ENCODE results near the gene ITPR1. TPM values are rescaled to one million over a fixed set of nuclear protein-coding genes. Genes with fewer than 3 reads are reported as not detected.

ITPR1 gene
- total RNA-seq, 1 donor from 2014 or later, result 143 TPM

DNA sequence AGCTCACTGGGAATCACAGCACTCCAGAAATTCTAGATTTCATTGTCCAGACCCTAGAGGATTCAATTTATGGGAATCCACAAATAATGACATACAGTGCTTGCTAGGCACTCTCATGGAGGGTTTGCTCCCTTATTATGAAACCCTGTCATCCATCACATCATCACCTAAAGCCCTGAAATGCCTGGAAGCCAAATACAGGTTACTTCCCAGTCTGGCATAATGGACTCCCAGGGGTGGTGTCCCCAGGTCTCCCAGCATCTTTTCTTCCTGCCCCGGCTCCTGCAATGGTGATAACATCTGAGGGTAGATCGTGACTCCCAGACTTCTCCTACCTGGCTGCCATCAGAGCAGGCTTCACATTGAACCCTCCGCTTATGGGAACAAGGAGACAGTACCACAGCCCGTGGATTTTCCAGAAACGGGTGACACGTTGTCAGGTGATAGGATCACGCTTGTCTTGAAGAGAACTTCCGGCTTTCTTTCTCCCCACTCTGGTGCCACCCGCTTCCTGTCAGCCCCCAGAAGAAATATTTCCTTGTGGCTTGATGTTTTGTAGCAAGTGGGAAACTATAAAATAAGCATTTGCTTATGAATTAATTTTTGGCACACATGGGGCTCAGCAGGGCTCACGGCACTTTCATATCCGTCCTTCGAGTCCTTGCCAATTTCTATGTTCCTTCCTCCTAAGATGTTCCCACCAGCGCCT is 247.4 kb downstream of the ITPR1 start:
- TF ChIP-seq, protein P1, sequence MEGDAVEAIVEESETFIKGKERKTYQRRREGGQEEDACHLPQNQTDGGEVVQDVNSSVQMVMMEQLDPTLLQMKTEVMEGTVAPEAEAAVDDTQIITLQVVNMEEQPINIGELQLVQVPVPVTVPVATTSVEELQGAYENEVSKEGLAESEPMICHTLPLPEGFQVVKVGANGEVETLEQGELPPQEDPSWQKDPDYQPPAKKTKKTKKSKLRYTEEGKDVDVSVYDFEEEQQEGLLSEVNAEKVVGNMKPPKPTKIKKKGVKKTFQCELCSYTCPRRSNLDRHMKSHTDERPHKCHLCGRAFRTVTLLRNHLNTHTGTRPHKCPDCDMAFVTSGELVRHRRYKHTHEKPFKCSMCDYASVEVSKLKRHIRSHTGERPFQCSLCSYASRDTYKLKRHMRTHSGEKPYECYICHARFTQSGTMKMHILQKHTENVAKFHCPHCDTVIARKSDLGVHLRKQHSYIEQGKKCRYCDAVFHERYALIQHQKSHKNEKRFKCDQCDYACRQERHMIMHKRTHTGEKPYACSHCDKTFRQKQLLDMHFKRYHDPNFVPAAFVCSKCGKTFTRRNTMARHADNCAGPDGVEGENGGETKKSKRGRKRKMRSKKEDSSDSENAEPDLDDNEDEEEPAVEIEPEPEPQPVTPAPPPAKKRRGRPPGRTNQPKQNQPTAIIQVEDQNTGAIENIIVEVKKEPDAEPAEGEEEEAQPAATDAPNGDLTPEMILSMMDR (IDR thresholded peaks at IDR 0.05), result no peak
- CTCF ChIA-PET, result no interaction called here
- peak overlapping the region; percentile 63 for H3K27ac Mint-ChIP-seq
- intact Hi-C loops (cut with micrococcal nuclease), result no loop called here
- peaks cover 14% of the 10 kb centered on the region for H3K4me1 Mint-ChIP-seq
- no peak overlapping the region for H3K4me3 Mint-ChIP-seq
- H3K36me3 Mint-ChIP-seq (ENCODE audit: low read depth), result peaks cover 90% of the 10 kb centered on the region
- no peaks in the 10 kb centered on the region for H3K27me3 Mint-ChIP-seq
- H3K9me3 Mint-ChIP-seq, result no peaks in the 10 kb centered on the region
- ATAC-seq (ENCODE audit: low read depth) (no peak), DNase-seq (no peak)
- POLR2A ChIA-PET, result no interaction called here

DNA sequence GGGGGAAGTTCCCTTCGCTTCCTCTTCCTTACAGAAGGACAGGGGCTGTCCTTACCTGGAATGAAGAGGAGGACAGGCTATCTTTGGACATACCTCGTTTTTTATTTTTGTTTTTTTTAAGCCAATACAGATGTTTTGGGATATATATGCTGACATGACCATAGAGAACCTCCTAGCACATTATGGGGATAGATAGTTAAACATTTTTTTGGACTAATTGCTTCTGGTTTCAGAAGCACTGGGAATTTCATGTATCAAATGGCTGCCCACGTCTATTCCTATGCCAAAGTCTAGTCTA is 247.9 kb downstream of the ITPR1 start:
- TF ChIP-seq, protein P1 (IDR thresholded peaks at IDR 0.05), result no peak
- no peaks in the 10 kb centered on the region for H3K9me3 Mint-ChIP-seq
- intact Hi-C loops (cut with micrococcal nuclease), result no loop called here
- ATAC-seq (ENCODE audit: low read depth) (no peak), DNase-seq (no peak)
- POLR2A ChIA-PET, result no interaction called here
- no peak overlapping the region for H3K4me3 Mint-ChIP-seq
- H3K4me1 Mint-ChIP-seq, result peaks cover 14% of the 10 kb centered on the region
- H3K36me3 Mint-ChIP-seq (ENCODE audit: low read depth), result peaks cover 92% of the 10 kb centered on the region
- H3K27me3 Mint-ChIP-seq, result no peaks in the 10 kb centered on the region
- peak overlapping the region; percentile 63 for H3K27ac Mint-ChIP-seq
- CTCF ChIA-PET, result no interaction called here

DNA sequence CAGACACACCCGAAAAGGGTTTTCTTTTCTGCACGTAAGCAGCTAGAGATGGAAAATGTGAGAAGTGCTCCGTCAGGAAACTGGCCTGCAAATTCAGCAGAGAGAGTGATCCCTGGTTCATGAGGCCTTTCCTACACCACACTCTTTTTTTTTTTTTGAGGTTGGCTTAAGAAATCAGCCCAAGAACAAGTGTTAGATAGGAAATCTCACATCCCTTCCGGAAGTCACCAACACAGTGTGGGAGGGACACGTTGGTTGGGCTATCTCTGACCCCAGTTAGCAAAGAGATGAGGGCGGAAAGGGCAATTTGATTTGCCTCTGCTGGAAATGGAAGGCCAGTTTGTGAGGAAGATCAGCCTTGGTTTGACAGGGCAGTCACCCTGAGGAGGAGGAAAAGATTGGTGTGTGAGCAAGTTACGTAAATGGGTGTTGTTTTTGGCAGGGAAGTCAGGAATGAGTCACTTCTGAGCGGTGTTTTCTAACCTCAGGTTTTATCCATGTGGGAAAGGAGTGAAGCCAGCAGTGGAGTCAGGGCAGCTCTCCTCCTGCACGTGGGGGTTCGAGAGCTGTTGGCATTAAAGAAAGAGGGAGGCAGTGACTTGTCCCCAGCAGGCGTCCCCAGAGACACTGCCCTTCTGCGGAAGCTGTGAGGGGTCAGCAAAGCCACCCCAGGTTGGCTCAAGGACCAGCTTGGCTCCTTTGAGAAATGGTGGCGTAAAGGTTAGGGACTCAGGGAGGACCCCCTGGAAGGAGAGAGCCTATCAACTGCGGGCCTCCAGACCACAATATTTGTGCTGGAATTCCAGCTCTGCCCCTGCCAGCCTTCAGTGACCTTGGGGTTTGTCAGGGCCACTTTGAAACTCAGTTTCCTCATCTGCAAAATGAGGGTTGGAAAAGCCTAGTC is 248.5 kb downstream of the ITPR1 start:
- H3K27ac Mint-ChIP-seq, result peak overlapping the region; percentile 41
- TF ChIP-seq, protein P1 (IDR thresholded peaks at IDR 0.05), result no peak
- CTCF ChIA-PET, result no interaction called here
- no peak overlapping the region for H3K4me3 Mint-ChIP-seq
- ATAC-seq (ENCODE audit: low read depth) (no peak), DNase-seq (no peak)
- peaks cover 92% of the 10 kb centered on the region for H3K36me3 Mint-ChIP-seq (ENCODE audit: low read depth)
- no peaks in the 10 kb centered on the region for H3K9me3 Mint-ChIP-seq
- no peaks in the 10 kb centered on the region for H3K27me3 Mint-ChIP-seq
- POLR2A ChIA-PET, result no interaction called here
- intact Hi-C loops (cut with micrococcal nuclease), result no loop called here
- H3K4me1 Mint-ChIP-seq, result peaks cover 14% of the 10 kb centered on the region

DNA sequence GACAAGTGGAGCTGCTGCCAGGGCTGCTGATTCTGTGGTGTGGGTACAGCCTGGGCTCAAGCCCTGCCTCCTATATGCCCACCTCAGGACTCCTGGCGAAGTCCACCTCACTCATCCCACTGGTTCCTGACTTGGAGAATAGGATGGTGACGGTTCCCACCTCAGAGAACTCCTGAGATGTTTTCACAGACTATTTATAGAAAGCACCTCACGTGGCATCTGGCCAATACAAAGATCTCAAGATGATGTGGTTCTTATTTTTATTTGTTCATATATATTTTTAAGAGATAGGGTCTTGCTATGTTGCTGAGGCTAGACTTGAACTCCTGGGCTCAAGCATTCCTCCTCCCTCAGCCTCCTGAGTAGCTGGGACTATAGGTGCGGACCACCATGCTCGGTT is 249.2 kb downstream of the ITPR1 start:
- intact Hi-C loops (cut with micrococcal nuclease), result no loop called here
- Mint-ChIP-seq H3K4me3 (no peak overlapping the region), H3K9me3 (no peaks in the 10 kb centered on the region), H3K4me1 (peaks cover 14% of the 10 kb centered on the region), H3K27me3 (no peaks in the 10 kb centered on the region), H3K27ac (no peak overlapping the region), H3K36me3 (ENCODE audit: low read depth) (peaks cover 92% of the 10 kb centered on the region)
- ChIA-PET POLR2A (no interaction called here), CTCF (no interaction called here)
- DNase-seq, result no peak
- TF ChIP-seq, protein P1 (IDR thresholded peaks at IDR 0.05), result no peak
- ATAC-seq (ENCODE audit: low read depth), result no peak

DNA sequence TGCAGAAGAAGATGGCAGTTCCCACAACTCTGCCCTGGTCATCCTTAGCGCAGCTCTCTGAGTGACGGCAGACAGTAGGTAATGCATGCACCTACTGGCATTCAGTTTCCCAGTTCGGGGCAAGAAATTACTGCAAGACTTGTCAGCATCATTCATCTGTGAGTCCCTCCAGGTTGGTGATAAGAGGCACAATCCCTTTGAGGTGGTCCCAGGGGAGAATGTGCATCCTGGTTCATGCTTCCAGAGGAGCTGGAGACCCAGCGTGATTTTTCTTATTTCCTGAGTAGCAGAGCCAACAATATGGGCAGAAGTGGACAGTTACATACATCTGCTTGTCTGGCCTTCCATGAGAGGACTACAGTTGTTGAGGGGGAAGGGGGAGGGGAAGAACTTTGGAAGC is 250.2 kb downstream of the ITPR1 start:
- H3K36me3 Mint-ChIP-seq (ENCODE audit: low read depth), result peaks cover 93% of the 10 kb centered on the region
- H3K4me1 Mint-ChIP-seq, result peaks cover 14% of the 10 kb centered on the region
- H3K27ac Mint-ChIP-seq, result no peak overlapping the region
- ATAC-seq (ENCODE audit: low read depth) (no peak), DNase-seq (no peak)
- no peak overlapping the region for H3K4me3 Mint-ChIP-seq
- no peaks in the 10 kb centered on the region for H3K27me3 Mint-ChIP-seq
- CTCF ChIA-PET, result no interaction called here
- no peaks in the 10 kb centered on the region for H3K9me3 Mint-ChIP-seq
- intact Hi-C loops (cut with micrococcal nuclease), result no loop called here
- POLR2A ChIA-PET, result no interaction called here
- TF ChIP-seq, protein P1 (IDR thresholded peaks at IDR 0.05), result no peak

All from activated B cell treated with CpG ODN at 0.5 μM for 24 hours (primary cell).